AG08396 (cell line): ENCODE data around the gene CHRM2.

Experiments used
- DNase-seq: peaks from one replicate; pipeline ENCODE4 v3.0.0; 2012; ENCODE audit warnings: low spot score, mixed read lengths

The CHRM2 gene

GRCh38 chr7:136957391-136957790, 88.9 kb downstream of the CHRM2 start:
- DNase-seq, result no peak

- no peak for DNase-seq
These were observed 89.6 kb downstream of the CHRM2 start for GRCh38 chr7:136958016-136958415.

GRCh38 chr7:136964347-136964746, 95.9 kb downstream of the CHRM2 start:
- no peak for DNase-seq

- no peak for DNase-seq
These were observed 98.4 kb downstream of the CHRM2 start for GRCh38 chr7:136966825-136967224.

- DNase-seq, result no peak
These were observed 101.3 kb downstream of the CHRM2 start for GRCh38 chr7:136969761-136970160.

GRCh38 chr7:136971776-136972175, 103.3 kb downstream of the CHRM2 start:
- DNase-seq, result no peak

- DNase-seq, result no peak
These were observed 108.2 kb downstream of the CHRM2 start for GRCh38 chr7:136976504-136977251.

- DNase-seq, result no peak
These were observed 124.9 kb downstream of the CHRM2 start for GRCh38 chr7:136993377-136993776.

- DNase-seq, result no peak
These were observed 129.3 kb downstream of the CHRM2 start for GRCh38 chr7:136997735-136998134.

- DNase-seq, result peak; percentile 14
These were observed 130.0 kb downstream of the CHRM2 start for GRCh38 chr7:136998495-136998894.

GRCh38 chr7:137000621-137001020, 132.2 kb downstream of the CHRM2 start:
- no peak for DNase-seq

- no peak for DNase-seq
These were observed 132.6 kb downstream of the CHRM2 start for GRCh38 chr7:137001041-137001440.

- no peak for DNase-seq
These were observed 133.0 kb downstream of the CHRM2 start for GRCh38 chr7:137001478-137001877.

GRCh38 chr7:137003086-137003485, 134.6 kb downstream of the CHRM2 start:
- no peak for DNase-seq

GRCh38 chr7:137003566-137003965, 135.1 kb downstream of the CHRM2 start:
- no peak for DNase-seq

GRCh38 chr7:137005873-137006272, 137.4 kb downstream of the CHRM2 start:
- DNase-seq, result no peak

- DNase-seq, result peak; percentile 11
These were observed 137.8 kb downstream of the CHRM2 start for GRCh38 chr7:137006293-137006692.

- DNase-seq, result peak; percentile 10
These were observed 138.7 kb downstream of the CHRM2 start for GRCh38 chr7:137007001-137007694.

- no peak for DNase-seq
These were observed 141.0 kb downstream of the CHRM2 start for GRCh38 chr7:137009404-137009803.

GRCh38 chr7:137015015-137015414, 146.6 kb downstream of the CHRM2 start:
- DNase-seq, result no peak

GRCh38 chr7:137017221-137017620, 148.8 kb downstream of the CHRM2 start:
- DNase-seq, result no peak

- no peak for DNase-seq
These were observed 150.0 kb downstream of the CHRM2 start for GRCh38 chr7:137018468-137018867.

GRCh38 chr7:137020351-137020750, 151.9 kb downstream of the CHRM2 start:
- DNase-seq, result no peak
